ENCODE results near the gene SERINC1. TPM values are rescaled to one million over a fixed set of nuclear protein-coding genes. Genes with fewer than 3 reads are reported as not detected.

The SERINC1 gene
- total RNA-seq, 1 experiment from 2014 or later, result 131 TPM

DNA sequence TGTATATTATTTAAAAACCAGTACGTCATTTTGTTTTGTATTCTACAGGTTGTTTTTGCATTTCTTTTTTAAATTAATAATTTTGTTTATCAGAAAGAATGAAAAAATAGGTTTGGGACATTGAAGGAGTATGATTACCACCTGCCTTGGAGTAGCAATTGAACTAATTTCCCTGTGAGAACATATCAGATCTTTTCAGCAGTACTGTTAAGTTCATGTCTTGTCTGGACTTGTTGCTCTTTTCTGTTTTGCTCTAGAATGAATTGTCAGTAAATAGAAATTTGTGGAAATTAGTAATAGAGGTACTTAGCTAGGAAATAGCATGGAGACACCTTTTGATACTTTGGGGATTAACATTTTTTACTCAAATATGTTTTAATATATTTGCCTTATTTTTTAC, 47.9 kb downstream of the SERINC1 start:
- Histone ChIP-seq H3K4me3 (ENCODE audit: low read depth in 2 of 2, low read length in 2 of 2) (no peak overlapping the region), H3K27me3 (ENCODE audit: control insufficient read depth, insufficient read depth, low read length) (no peaks in the 10 kb centered on the region), H3K4me1 (ENCODE audit: control insufficient read depth, insufficient read depth, low read length) (no peaks in the 10 kb centered on the region), H3K27ac (ENCODE audit: low read length) (no peak overlapping the region), H3K9me3 (ENCODE audit: control insufficient read depth, insufficient read depth, low read depth, low read length) (no peaks in the 10 kb centered on the region), H3K36me3 (ENCODE audit: control insufficient read depth, insufficient read depth, low read length) (peaks cover 36% of the 10 kb centered on the region)
- TF ChIP-seq TCF7L2 (IDR thresholded peaks at IDR 0.05; ENCODE audit: low read depth, low read length) (no peak), SIN3A (IDR thresholded peaks at IDR 0.05; ENCODE audit: borderline replicate concordance, insufficient read depth, low read depth, low read length) (no peak)
- ATAC-seq (no peak), DNase-seq (ENCODE audit: low read depth, low spot score) (no peak)
- ChIA-PET CTCF (no interaction called here), POLR2A (no interaction called here)
- intact Hi-C loops (cut with micrococcal nuclease; ENCODE audit: unreplicated experiment) (no loop called here), in situ Hi-C loops (cut with HindIII; ENCODE audit: low pct_unique_long_range_greater_than_20kb, low sequenced_read_pairs) (no loop called here)
- BruUV-seq (replicated peaks), result no TSS peak

DNA sequence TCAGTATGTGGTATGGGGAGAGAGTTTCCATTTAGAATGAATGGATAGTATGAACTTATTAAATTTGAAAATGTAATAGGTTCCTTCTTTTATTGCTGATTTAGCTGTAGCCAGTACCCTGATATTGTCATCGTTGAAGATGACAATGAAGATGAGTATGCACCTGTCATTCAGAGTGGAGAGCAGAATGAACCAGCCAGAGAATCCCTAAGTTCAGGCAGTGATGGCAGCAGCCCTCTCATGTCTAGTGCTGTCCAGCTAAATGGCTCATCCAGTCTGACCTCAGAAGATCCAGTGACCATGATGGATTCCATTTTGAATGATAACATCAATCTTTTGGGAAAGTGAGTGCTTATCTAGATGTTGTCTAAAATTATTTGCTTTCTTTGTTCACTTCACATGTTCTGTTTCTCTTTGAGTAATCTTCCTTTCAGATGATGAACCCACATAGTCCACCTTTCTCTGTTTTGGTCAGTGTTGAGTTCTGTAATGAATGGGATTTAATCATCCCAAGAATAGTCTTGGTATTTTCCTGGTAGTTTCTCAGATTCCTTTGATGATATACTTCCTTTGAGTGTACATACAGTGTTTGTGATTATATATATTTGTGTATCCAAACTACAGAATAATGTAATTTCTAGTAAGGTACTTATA, 48.9 kb downstream of the SERINC1 start:
- H3K27ac ChIP-seq (ENCODE audit: low read length), result no peak overlapping the region
- ATAC-seq (no peak), DNase-seq (ENCODE audit: low read depth, low spot score) (no peak)
- CTCF ChIA-PET, result no interaction called here
- no peaks in the 10 kb centered on the region for H3K27me3 ChIP-seq (ENCODE audit: control insufficient read depth, insufficient read depth, low read length)
- in situ Hi-C loops (cut with HindIII; ENCODE audit: low pct_unique_long_range_greater_than_20kb, low sequenced_read_pairs) (no loop called here), intact Hi-C loops (cut with micrococcal nuclease; ENCODE audit: unreplicated experiment) (no loop called here)
- H3K9me3 ChIP-seq (ENCODE audit: control insufficient read depth, insufficient read depth, low read depth, low read length), result no peaks in the 10 kb centered on the region
- BruUV-seq (replicated peaks), result no TSS peak
- no peaks in the 10 kb centered on the region for H3K4me1 ChIP-seq (ENCODE audit: control insufficient read depth, insufficient read depth, low read length)
- H3K4me3 ChIP-seq (ENCODE audit: low read depth in 2 of 2, low read length in 2 of 2), result no peak overlapping the region
- peaks cover 36% of the 10 kb centered on the region for H3K36me3 ChIP-seq (ENCODE audit: control insufficient read depth, insufficient read depth, low read length)
- POLR2A ChIA-PET, result no interaction called here
- TF ChIP-seq TCF7L2 (IDR thresholded peaks at IDR 0.05; ENCODE audit: low read depth, low read length) (no peak), SIN3A (IDR thresholded peaks at IDR 0.05; ENCODE audit: borderline replicate concordance, insufficient read depth, low read depth, low read length) (no peak), POLR2AphosphoS5 (IDR thresholded peaks at IDR 0.05; ENCODE audit: low read depth, low read length) (no peak)
- TF ChIP-seq, protein P1, sequence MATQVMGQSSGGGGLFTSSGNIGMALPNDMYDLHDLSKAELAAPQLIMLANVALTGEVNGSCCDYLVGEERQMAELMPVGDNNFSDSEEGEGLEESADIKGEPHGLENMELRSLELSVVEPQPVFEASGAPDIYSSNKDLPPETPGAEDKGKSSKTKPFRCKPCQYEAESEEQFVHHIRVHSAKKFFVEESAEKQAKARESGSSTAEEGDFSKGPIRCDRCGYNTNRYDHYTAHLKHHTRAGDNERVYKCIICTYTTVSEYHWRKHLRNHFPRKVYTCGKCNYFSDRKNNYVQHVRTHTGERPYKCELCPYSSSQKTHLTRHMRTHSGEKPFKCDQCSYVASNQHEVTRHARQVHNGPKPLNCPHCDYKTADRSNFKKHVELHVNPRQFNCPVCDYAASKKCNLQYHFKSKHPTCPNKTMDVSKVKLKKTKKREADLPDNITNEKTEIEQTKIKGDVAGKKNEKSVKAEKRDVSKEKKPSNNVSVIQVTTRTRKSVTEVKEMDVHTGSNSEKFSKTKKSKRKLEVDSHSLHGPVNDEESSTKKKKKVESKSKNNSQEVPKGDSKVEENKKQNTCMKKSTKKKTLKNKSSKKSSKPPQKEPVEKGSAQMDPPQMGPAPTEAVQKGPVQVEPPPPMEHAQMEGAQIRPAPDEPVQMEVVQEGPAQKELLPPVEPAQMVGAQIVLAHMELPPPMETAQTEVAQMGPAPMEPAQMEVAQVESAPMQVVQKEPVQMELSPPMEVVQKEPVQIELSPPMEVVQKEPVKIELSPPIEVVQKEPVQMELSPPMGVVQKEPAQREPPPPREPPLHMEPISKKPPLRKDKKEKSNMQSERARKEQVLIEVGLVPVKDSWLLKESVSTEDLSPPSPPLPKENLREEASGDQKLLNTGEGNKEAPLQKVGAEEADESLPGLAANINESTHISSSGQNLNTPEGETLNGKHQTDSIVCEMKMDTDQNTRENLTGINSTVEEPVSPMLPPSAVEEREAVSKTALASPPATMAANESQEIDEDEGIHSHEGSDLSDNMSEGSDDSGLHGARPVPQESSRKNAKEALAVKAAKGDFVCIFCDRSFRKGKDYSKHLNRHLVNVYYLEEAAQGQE (IDR thresholded peaks at IDR 0.05; ENCODE audit: insufficient read depth in 1 of 2, low read depth in 2 of 2, low read length in 1 of 2), result no peak
- TF ChIP-seq, protein P2, sequence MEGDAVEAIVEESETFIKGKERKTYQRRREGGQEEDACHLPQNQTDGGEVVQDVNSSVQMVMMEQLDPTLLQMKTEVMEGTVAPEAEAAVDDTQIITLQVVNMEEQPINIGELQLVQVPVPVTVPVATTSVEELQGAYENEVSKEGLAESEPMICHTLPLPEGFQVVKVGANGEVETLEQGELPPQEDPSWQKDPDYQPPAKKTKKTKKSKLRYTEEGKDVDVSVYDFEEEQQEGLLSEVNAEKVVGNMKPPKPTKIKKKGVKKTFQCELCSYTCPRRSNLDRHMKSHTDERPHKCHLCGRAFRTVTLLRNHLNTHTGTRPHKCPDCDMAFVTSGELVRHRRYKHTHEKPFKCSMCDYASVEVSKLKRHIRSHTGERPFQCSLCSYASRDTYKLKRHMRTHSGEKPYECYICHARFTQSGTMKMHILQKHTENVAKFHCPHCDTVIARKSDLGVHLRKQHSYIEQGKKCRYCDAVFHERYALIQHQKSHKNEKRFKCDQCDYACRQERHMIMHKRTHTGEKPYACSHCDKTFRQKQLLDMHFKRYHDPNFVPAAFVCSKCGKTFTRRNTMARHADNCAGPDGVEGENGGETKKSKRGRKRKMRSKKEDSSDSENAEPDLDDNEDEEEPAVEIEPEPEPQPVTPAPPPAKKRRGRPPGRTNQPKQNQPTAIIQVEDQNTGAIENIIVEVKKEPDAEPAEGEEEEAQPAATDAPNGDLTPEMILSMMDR (IDR thresholded peaks at IDR 0.05), result no peak

DNA sequence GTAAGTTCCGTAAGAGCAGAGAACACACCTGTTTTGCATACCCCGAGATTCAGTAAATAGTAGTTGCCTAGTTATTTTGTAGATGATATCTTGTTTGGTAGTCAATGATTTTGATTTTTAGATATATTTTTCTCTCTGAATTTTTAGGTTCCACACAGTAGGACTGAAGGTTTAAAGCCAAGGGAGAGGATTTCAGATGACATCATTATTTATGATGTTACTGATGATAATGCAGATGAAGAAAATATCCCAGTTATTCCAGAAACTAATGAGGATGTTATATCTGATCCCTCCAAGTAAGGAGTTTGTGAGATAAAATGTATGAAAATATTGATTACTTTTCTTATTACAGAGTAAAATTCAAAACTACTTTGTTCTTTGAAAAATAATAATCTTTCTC, 49.6 kb downstream of the SERINC1 start:
- TF ChIP-seq, protein P2 (IDR thresholded peaks at IDR 0.05), result no peak
- TF ChIP-seq, protein P1 (IDR thresholded peaks at IDR 0.05; ENCODE audit: insufficient read depth in 1 of 2, low read depth in 2 of 2, low read length in 1 of 2), result no peak
- TF ChIP-seq TCF7L2 (IDR thresholded peaks at IDR 0.05; ENCODE audit: low read depth, low read length) (no peak), SIN3A (IDR thresholded peaks at IDR 0.05; ENCODE audit: borderline replicate concordance, insufficient read depth, low read depth, low read length) (no peak), POLR2AphosphoS5 (IDR thresholded peaks at IDR 0.05; ENCODE audit: low read depth, low read length) (no peak)
- DNase-seq (ENCODE audit: low read depth, low spot score) (no peak), ATAC-seq (no peak)
- Histone ChIP-seq H3K9me3 (ENCODE audit: control insufficient read depth, insufficient read depth, low read depth, low read length) (no peaks in the 10 kb centered on the region), H3K4me1 (ENCODE audit: control insufficient read depth, insufficient read depth, low read length) (no peaks in the 10 kb centered on the region), H3K4me3 (ENCODE audit: low read depth in 2 of 2, low read length in 2 of 2) (no peak overlapping the region), H3K27me3 (ENCODE audit: control insufficient read depth, insufficient read depth, low read length) (no peaks in the 10 kb centered on the region), H3K27ac (ENCODE audit: low read length) (no peak overlapping the region), H3K36me3 (ENCODE audit: control insufficient read depth, insufficient read depth, low read length) (peaks cover 31% of the 10 kb centered on the region)
- intact Hi-C loops (cut with micrococcal nuclease; ENCODE audit: unreplicated experiment), result no loop called here
- in situ Hi-C loops (cut with HindIII; ENCODE audit: low pct_unique_long_range_greater_than_20kb, low sequenced_read_pairs), result no loop called here
- CTCF ChIA-PET, result no interaction called here
- POLR2A ChIA-PET, result no interaction called here
- no TSS peak for BruUV-seq (replicated peaks)

Data from Panc1 (cell line).